Retinal pigment epithelial cell (primary cell): ENCODE results near the gene CRACR2B.
A peak's percentile ranks its signal among the peaks of the same experiment; 100 is the strongest.

ENCODE experiments used
- DNase-seq: peaks from one replicate; pipeline ENCODE4 v3.0.0-alpha.2; 2010; ENCODE audit warnings: low read depth
- H3K4me3 ChIP-seq: 2 replicates; pipeline ENCODE4 v1.5.1; 2011; ENCODE audit warnings: mild to moderate bottlenecking, low read length, control low read depth, moderate library complexity
- TF ChIP-seq, protein P1 (sequence below): conservative IDR thresholded peaks from 2 replicates; pipeline ENCODE4 v1.5.1; 2011; ENCODE audit warnings: low read depth, low read length, control low read depth, inconsistent platforms

CRACR2B gene

DNA sequence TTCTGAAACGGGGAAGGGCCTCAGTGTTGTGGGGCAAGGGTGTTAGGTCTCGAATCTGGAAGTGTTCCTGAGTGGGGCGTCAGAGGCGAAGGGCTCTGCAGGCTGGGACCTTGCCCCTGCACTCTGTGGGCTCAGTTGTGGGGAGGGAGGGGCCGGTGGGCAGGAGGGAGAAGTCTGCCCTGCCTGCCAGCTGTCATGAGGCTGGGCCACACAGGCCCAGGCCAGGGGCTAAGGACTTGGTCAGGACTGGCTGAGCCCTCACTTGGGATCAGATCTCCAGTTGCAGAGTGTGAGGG is at the start of gene CRACR2B:
Gene CRACR2B (plus strand): TSS at position 23 of the 296 bp plus-strand sequence. CDS start 689 bp downstream, outside the sequence.
- H3K4me3 ChIP-seq, result peak within 1 kb of the TSS; percentile 44
- no peak for DNase-seq
- TF ChIP-seq, protein P1, sequence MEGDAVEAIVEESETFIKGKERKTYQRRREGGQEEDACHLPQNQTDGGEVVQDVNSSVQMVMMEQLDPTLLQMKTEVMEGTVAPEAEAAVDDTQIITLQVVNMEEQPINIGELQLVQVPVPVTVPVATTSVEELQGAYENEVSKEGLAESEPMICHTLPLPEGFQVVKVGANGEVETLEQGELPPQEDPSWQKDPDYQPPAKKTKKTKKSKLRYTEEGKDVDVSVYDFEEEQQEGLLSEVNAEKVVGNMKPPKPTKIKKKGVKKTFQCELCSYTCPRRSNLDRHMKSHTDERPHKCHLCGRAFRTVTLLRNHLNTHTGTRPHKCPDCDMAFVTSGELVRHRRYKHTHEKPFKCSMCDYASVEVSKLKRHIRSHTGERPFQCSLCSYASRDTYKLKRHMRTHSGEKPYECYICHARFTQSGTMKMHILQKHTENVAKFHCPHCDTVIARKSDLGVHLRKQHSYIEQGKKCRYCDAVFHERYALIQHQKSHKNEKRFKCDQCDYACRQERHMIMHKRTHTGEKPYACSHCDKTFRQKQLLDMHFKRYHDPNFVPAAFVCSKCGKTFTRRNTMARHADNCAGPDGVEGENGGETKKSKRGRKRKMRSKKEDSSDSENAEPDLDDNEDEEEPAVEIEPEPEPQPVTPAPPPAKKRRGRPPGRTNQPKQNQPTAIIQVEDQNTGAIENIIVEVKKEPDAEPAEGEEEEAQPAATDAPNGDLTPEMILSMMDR, result no peak

DNA sequence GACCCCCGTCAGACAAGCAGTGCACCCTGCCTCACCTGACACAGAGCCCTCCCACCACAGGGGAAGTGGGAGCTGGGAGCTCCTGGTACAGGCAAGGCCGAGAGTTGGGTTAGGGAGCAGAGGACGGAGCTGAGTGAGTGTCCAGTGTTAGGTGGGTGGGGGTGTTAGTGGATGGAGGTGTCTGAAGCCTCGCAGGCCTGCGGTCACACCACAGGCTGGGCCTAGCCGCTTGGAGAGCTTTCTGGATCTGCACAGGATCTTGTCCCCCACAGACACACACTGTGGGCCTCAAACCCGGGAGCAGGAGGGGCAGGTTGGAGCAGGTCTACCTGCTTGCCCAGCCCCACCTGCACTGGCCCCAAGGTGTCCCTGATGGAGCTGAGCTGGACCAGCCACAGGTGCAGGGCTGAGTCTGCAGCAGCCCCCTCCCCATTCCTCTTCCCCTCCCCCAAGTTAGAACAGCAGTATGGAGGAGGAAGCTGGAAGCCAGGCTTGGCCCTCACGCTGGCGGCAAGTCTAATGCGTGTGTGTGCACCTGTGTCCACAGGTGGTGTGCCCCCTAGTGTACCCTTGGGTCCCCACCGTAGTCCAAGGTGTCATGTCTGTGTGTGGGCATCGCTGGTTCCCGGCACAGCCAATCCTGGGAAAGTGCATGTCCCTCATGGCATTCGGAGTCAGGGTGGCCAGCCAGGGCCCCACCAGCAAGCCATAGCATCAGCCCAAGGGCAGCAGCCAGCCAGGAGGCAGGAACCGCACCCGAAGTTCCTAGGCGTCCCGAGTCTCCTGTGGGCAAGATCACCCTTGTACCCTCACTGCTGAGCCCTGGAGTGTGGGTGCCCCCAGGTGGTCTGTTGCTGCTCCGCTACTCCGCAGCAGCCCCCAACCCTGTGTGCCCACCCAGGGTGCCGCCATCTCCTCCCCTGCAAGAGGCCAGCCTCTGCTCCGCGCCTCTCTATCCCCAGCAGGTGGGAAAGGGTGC is 48.5 kb upstream of the CRACR2B start:
- TF ChIP-seq, protein P1, result no peak
- H3K4me3 ChIP-seq, result no peak overlapping the region
- no peak for DNase-seq

DNA sequence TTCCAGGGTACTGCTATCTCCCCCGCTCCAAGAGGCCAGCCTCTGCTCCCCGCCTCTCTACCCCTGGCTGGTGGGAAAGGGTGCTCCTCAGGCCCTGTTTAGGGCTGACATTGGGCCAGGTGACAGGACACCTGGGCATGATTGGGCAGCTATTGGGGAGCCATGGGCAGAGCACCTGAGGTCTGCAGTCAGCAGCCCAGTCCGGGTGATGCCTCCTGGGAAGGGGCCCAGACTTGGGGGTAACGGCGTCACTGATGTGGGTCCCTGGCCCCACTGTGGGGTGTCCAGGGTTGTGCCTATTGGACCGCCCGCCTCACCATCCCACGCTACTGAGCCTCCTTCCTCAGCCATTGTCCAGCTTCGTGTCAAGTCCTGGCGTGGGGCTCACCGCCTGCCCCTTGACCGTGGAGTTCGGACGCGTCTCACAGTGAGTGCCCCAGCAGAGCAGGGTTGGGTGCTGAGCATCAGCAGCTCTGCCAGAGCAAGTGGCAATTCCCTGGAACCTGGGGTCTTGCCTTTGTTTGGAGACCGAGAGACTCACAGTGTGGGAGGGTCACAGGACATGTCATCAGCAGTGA is 47.7 kb upstream of the CRACR2B start:
- no peak overlapping the region for H3K4me3 ChIP-seq
- TF ChIP-seq, protein P1, result no peak
- DNase-seq, result no peak

DNA sequence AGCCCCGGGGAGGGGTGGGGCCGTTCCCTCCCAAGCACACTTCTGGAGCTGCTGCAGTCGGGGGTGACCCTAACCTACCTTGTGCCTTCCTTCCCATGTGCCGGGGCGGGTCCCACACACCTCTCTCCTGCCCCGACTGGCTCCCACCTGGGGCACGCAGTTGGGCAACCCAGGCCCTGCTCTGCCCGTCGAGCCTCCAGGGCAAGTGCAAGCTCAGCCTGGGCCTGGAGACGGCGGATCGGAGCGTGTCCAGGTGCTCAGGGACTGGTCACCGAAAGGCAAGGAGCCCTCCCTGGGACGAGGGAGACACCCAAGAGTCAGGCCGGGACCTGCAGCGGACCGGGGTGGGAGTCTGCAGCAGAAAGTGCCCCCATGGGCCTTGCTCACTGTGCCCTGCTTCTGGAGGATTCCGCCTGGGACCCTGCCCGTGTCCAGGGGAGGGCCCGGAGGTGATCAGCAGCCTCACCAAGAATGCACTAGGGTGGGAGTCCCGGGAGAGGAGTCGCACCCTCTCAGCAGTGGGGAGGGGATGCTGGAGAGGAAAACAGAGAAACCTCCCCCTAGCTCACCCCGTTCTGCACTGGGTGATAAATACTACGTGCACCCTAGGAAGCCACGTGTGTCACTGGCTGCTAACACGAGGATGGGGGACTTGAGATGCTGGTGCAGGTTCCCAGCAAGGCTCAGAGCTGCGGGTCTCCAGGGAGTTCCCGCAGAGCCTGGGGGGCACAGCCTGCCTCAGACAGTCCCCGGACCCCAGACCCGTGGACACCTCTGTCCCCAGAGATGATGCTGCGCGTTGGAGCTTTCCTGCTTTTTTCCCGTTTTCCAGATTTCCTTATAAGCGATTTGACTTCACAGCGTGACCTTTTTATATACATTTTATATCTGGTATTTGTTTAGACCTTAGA is 45.2 kb upstream of the CRACR2B start:
- TF ChIP-seq, protein P1, result no peak
- DNase-seq, result no peak
- H3K4me3 ChIP-seq, result no peak overlapping the region

DNA sequence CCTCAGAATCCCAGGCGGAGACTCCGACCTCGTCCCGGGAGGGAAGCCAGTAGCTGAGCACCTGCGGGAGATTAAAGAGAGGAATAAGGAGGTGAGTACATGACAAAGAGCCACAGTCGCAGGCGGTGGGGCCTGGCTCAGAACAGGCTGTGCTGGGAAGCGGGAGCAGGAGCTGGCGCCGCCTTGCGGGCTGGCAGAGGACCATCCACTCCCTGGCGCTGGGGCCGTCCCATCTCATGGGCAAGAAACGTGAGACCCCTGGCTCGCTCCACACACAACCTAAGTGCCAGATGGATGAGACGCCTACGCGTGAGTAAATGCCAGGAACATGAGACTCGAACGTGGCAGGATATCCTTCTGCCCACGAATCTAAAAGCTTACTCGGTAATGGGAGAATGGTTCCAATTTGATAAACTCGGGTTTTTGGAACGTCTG is 44.1 kb upstream of the CRACR2B start:
- H3K4me3 ChIP-seq, result no peak overlapping the region
- peak; percentile 62 for DNase-seq
- TF ChIP-seq, protein P1, result peak; percentile 93

DNA sequence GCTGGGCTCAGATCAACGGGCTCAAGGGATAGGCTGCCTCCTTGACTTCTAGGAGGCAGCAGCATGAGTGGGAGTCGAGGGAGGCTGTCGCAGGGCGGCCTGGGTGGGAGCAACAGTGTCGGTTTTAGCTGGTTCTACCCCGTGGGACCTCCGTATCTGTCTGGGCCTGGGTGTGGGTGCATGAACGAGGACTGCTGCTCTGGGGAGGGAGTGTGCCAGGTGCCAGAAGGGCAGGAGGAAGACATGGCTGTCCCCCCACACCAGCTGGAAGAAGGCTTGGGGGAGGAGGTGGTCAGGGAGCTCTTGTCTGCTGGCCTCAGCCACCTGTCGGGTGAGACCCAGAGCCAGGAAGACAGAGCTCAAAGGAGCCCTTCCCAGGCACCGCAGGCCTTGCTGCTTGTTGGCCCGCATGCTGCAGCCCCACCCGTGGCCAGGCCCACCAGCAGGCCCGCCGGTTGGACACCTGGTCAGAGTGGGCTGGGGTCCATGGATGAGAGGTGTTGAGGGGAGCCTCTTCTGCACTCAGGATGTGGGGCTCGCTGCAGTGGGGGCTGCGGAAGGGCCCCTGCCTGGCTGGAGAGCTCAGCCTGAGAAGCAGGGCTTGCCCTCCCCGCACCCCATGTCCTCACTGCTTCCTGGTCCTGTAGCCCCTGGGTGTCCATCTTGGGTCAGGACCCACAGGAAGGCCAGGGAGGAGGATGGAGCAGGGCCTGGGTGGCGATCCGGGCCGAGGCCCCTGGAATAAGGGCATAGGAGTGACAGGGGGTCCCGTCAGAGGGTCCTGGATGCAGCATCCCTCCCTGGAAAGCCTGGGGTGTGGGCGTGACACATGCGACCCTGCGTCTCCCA is 41.3 kb upstream of the CRACR2B start:
- TF ChIP-seq, protein P1, result no peak

More for the DNA sequence above, 41.3 kb upstream of the CRACR2B start:
- H3K4me3 ChIP-seq, result no peak overlapping the region
- no peak for DNase-seq
